ENCODE data around the gene KMT2C.
"Not testable (repeated sequence)": the region's sequence is repeated elsewhere in the genome, so short reads cannot be mapped to it uniquely, and the experiment has no call there.

The KMT2C gene

DNA sequence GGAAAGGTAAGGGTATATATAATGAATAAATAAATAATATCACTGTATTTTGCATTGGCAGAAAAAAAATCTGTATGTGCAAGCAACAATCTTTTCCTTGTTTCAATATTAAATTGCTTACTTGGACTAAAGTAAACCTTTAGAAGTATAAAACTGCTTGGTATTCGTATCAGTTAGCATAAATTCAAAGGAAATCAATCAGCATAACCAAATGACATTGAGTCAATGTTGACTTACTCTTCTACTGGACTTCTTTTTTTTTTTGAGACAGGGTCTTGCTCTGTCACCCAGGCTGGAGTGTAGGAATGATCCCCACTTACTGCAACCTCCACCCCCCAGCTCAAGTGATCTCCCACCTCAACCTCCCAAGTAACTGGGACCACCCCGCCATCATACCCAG lies 42.3 kb upstream of the KMT2C start:
- no peak overlapping the region for H3K9ac ChIP-seq (ENCODE audit: low read length)
- no peaks in the 10 kb centered on the region for H3K4me1 ChIP-seq (ENCODE audit: low read length)
- no peak overlapping the region for H3K4me2 ChIP-seq (ENCODE audit: low read length)
- H3K36me3 ChIP-seq (replicated peaks; ENCODE audit: low read depth, low read length), result no peaks in the 10 kb centered on the region
- no peak overlapping the region for H3K4me3 ChIP-seq (ENCODE audit: low read length)
- H3K79me2 ChIP-seq (ENCODE audit: low read length), result no peaks in the 10 kb centered on the region
- H3K27ac ChIP-seq (ENCODE audit: low read length), result no peak overlapping the region
- TF ChIP-seq, protein P1, sequence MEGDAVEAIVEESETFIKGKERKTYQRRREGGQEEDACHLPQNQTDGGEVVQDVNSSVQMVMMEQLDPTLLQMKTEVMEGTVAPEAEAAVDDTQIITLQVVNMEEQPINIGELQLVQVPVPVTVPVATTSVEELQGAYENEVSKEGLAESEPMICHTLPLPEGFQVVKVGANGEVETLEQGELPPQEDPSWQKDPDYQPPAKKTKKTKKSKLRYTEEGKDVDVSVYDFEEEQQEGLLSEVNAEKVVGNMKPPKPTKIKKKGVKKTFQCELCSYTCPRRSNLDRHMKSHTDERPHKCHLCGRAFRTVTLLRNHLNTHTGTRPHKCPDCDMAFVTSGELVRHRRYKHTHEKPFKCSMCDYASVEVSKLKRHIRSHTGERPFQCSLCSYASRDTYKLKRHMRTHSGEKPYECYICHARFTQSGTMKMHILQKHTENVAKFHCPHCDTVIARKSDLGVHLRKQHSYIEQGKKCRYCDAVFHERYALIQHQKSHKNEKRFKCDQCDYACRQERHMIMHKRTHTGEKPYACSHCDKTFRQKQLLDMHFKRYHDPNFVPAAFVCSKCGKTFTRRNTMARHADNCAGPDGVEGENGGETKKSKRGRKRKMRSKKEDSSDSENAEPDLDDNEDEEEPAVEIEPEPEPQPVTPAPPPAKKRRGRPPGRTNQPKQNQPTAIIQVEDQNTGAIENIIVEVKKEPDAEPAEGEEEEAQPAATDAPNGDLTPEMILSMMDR (IDR thresholded peaks at IDR 0.05; ENCODE audit: low read depth, low read length), result no peak
- TF ChIP-seq EZH2phosphoT487 (IDR thresholded peaks at IDR 0.05; ENCODE audit: low read depth), result no peak
- no peaks in the 10 kb centered on the region for H3K9me3 ChIP-seq (ENCODE audit: insufficient read depth, low read length)
- no peak overlapping the region for H2AFZ ChIP-seq (ENCODE audit: low read depth, low read length)
- no peaks in the 10 kb centered on the region for H4K20me1 ChIP-seq (ENCODE audit: insufficient read depth, low read length)
- no peaks in the 10 kb centered on the region for H3K27me3 ChIP-seq (ENCODE audit: low read depth, low read length)

DNA sequence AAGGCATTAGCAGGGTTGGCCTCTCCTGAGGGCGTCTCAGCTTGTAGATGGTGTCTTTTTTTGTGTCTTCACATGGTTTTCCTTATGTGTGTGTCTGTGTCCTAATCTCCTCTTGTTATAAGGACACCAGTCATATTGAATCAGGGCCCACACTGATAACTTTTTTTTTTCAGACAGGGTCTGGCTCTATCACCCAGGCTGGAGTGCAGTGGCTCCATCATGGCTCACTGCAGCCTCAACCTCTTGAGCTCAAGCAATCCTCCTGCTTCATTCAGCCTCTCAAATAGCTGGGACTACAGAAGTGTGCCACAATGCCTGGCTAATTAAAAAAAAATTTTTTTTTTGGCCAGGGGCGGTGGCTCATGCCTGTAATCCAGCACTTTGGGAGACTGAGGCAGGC lies 41.3 kb upstream of the KMT2C start:
- Histone ChIP-seq H3K27me3 (ENCODE audit: low read depth, low read length) (no peaks in the 10 kb centered on the region), H3K36me3 (replicated peaks; ENCODE audit: low read depth, low read length) (no peaks in the 10 kb centered on the region), H3K27ac (ENCODE audit: low read length) (no peak overlapping the region), H3K79me2 (ENCODE audit: low read length) (no peaks in the 10 kb centered on the region), H4K20me1 (ENCODE audit: insufficient read depth, low read length) (no peaks in the 10 kb centered on the region), H3K9me3 (ENCODE audit: insufficient read depth, low read length) (no peaks in the 10 kb centered on the region), H3K4me1 (ENCODE audit: low read length) (no peaks in the 10 kb centered on the region), H3K4me3 (ENCODE audit: low read length) (no peak overlapping the region), H3K9ac (ENCODE audit: low read length) (no peak overlapping the region), H3K4me2 (ENCODE audit: low read length) (no peak overlapping the region), H2AFZ (ENCODE audit: low read depth, low read length) (no peak overlapping the region)
- TF ChIP-seq, protein P1 (IDR thresholded peaks at IDR 0.05; ENCODE audit: low read depth, low read length), result no peak
- no peak for TF ChIP-seq EZH2phosphoT487 (IDR thresholded peaks at IDR 0.05; ENCODE audit: low read depth)

DNA sequence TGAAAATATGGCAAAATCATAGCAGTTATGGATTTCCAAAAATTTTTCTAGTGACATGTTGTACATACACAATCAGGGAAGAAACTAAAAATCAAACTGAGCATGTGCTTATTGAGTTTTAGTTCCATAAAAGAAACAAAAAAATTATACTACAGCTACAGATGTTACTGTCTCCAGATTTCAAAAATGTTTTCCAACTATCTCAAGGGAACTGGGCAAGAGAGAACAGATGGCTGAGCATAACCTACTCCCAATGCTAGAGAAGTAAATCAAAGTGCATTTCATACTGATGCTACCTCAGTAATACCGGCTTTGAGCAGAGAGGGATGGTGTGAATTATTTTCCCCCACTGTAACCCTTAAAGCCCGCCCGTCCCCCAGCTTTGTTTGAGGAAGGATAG lies 40.7 kb upstream of the KMT2C start:
- no peak for TF ChIP-seq EZH2phosphoT487 (IDR thresholded peaks at IDR 0.05; ENCODE audit: low read depth)
- TF ChIP-seq, protein P1 (IDR thresholded peaks at IDR 0.05; ENCODE audit: low read depth, low read length), result no peak
- Histone ChIP-seq H3K79me2 (ENCODE audit: low read length) (no peaks in the 10 kb centered on the region), H3K9me3 (ENCODE audit: insufficient read depth, low read length) (no peaks in the 10 kb centered on the region), H3K4me1 (ENCODE audit: low read length) (no peaks in the 10 kb centered on the region), H3K27me3 (ENCODE audit: low read depth, low read length) (no peaks in the 10 kb centered on the region), H4K20me1 (ENCODE audit: insufficient read depth, low read length) (no peaks in the 10 kb centered on the region), H3K27ac (ENCODE audit: low read length) (no peak overlapping the region), H3K4me2 (ENCODE audit: low read length) (no peak overlapping the region), H3K4me3 (ENCODE audit: low read length) (no peak overlapping the region), H2AFZ (ENCODE audit: low read depth, low read length) (no peak overlapping the region), H3K9ac (ENCODE audit: low read length) (no peak overlapping the region), H3K36me3 (replicated peaks; ENCODE audit: low read depth, low read length) (no peaks in the 10 kb centered on the region)

DNA sequence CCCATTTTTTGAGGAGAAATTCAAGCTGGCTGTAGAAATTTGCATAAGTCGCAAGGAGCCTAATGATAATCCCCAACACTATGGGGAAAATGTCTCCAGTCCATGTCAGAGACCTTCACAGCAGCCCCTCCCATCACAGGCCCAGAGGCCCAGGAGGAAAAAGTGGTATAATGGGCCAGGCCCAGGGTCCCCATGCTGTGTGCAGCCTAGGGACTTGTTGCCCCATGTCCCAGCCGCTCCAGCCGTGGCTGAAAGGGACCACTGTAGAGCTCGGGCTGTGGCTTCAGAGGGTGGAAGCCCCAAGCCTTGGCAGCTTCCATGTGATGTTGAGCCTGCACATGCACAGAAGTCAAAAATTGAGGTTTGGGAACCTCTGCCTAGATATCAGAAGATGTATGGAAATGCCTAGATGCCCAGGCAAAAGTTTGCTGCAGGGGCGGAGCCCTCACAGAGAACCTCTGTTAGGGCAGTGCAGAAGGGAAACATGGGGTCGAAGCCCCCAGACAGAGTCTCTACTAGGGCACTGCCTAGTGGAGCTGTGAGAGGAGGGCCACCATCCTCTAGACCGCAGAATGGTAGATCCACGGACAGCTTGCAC lies 35.3 kb upstream of the KMT2C start:
- not testable (repeated sequence) for H4K20me1 ChIP-seq (ENCODE audit: insufficient read depth, low read length); H3K27ac ChIP-seq (ENCODE audit: low read length); H3K4me1 ChIP-seq (ENCODE audit: low read length); H3K36me3 ChIP-seq (replicated peaks; ENCODE audit: low read depth, low read length); H3K79me2 ChIP-seq (ENCODE audit: low read length); H3K9ac ChIP-seq (ENCODE audit: low read length); H3K27me3 ChIP-seq (ENCODE audit: low read depth, low read length); H3K4me2 ChIP-seq (ENCODE audit: low read length); H3K4me3 ChIP-seq (ENCODE audit: low read length); H2AFZ ChIP-seq (ENCODE audit: low read depth, low read length); H3K9me3 ChIP-seq (ENCODE audit: insufficient read depth, low read length)

DNA sequence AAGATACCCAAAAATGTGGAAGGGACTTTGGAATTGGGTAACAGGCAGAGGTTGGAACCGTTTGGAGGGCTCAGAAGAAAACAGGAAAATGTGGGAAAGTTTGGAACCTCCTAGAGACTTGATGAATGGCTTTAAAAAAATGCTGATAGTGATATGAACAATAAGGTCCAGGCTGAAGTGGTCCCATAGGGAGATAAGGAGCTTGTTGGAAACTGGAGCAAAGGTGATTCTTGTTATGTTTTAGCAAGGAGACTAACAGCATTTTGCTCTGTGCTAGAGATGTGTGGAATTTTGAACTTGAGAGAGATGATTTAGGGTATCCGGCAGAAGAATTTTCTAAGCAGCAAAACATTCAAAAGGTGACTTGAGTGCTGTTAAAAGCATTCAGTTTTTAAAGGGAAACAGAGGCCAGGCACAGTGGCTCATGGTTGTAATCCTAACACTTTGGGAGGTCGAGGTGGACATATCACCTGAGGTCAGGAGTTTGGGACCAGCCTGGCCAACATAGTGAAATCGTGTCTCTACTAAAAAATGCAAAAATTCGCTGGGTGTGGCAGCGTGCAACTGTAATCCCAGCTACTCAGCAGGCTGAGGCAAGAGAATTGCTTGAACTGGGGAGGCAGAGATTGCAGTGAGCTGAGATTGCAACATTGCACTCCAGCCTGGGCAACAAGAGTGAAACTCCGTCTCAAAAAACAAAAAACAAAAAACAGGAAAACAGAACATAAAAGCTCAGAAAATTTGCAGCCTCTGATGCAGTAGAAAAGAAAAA lies 34.6 kb upstream of the KMT2C start:
- H4K20me1 ChIP-seq (ENCODE audit: insufficient read depth, low read length); H3K4me1 ChIP-seq (ENCODE audit: low read length); H3K4me2 ChIP-seq (ENCODE audit: low read length); H3K27me3 ChIP-seq (ENCODE audit: low read depth, low read length); H3K36me3 ChIP-seq (replicated peaks; ENCODE audit: low read depth, low read length); H2AFZ ChIP-seq (ENCODE audit: low read depth, low read length); H3K4me3 ChIP-seq (ENCODE audit: low read length); H3K9ac ChIP-seq (ENCODE audit: low read length); H3K27ac ChIP-seq (ENCODE audit: low read length); H3K79me2 ChIP-seq (ENCODE audit: low read length); H3K9me3 ChIP-seq (ENCODE audit: insufficient read depth, low read length): not testable (repeated sequence)

DNA sequence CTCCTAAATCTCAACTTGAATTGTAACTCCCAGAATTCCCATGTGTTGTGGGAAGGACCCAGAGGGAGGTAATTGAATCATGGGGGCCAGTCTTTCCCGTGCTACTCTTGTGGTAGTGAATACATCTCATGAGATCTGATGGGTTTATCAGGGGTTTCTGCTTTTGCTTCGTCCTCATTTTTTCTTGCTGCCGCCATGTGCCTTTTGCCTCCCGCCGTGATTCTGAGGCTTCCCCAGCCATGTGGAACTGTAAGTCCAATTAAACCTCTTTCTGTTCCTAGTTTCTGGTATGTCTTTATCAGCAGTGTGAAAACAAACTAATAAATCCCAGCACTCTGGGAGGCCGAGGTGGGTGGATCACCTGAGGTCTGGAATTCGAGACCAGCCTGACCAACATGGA lies 33.8 kb upstream of the KMT2C start:
- H3K4me2 ChIP-seq (ENCODE audit: low read length); H3K4me3 ChIP-seq (ENCODE audit: low read length); H4K20me1 ChIP-seq (ENCODE audit: insufficient read depth, low read length); H3K4me1 ChIP-seq (ENCODE audit: low read length); H3K36me3 ChIP-seq (replicated peaks; ENCODE audit: low read depth, low read length); H3K27me3 ChIP-seq (ENCODE audit: low read depth, low read length); H3K9me3 ChIP-seq (ENCODE audit: insufficient read depth, low read length); H2AFZ ChIP-seq (ENCODE audit: low read depth, low read length); H3K27ac ChIP-seq (ENCODE audit: low read length); H3K79me2 ChIP-seq (ENCODE audit: low read length); H3K9ac ChIP-seq (ENCODE audit: low read length): not testable (repeated sequence)

Measured in OCI-LY3 (cell line).